SK-N-SH (cell line): Measurements from ENCODE around the gene CELF2.

Experiments
- GATA2 ChIP-seq: sonication (generic); formaldehyde crosslinking; IDR thresholded peaks from 2 replicates; pipeline ENCODE4 v1.5.0; 2020; ENCODE audit warnings: mild to moderate bottlenecking, missing genetic modification reagents
- POLR2AphosphoS5 ChIP-seq: IDR thresholded peaks from 2 replicates; pipeline ENCODE4 v1.6.1; 2012; ENCODE audit warnings: low read depth, low read length
- RFX5 ChIP-seq: IDR thresholded peaks from 2 replicates; pipeline ENCODE4 v1.6.1; 2012; ENCODE audit warnings: mild to moderate bottlenecking, improper control_type of control experiment, low read length
- RXRA ChIP-seq: IDR thresholded peaks from 2 replicates; pipeline ENCODE4 v1.4.0; 2012; ENCODE audit warnings: low read depth, mild to moderate bottlenecking, borderline replicate concordance
- SIN3A ChIP-seq: IDR thresholded peaks from 2 replicates; pipeline ENCODE4 v1.6.1; 2012; ENCODE audit warnings: low read depth, mild to moderate bottlenecking, low read length, moderate library complexity, borderline replicate concordance
- SMC3 ChIP-seq: IDR thresholded peaks from 2 replicates; pipeline ENCODE4 v1.6.1; 2012; ENCODE audit warnings: low read depth, low read length, improper control_type of control experiment
- YY1 ChIP-seq: IDR thresholded peaks from 2 replicates; pipeline ENCODE4 v1.4.0; 2012; ENCODE audit warnings: low read depth, mild to moderate bottlenecking
- TF ChIP-seq, protein P1 (sequence below): fragments of 200-600 bp; sonication (generic); IDR thresholded peaks from 2 replicates; pipeline ENCODE4 v1.6.1; 2017; ENCODE audit warnings: antibody characterized with exemption, mild to moderate bottlenecking, moderate library complexity
- TF ChIP-seq, protein P2 (sequence below): fragments of 150-350 bp; IDR thresholded peaks from 2 replicates; pipeline ENCODE4 v1.6.1; 2016; ENCODE audit warnings: mild to moderate bottlenecking, low read depth, low read length
- TF ChIP-seq, protein P3 (sequence below): IDR thresholded peaks from 2 replicates; pipeline ENCODE4 v1.4.0; 2012; ENCODE audit warnings: low read depth

DNA sequence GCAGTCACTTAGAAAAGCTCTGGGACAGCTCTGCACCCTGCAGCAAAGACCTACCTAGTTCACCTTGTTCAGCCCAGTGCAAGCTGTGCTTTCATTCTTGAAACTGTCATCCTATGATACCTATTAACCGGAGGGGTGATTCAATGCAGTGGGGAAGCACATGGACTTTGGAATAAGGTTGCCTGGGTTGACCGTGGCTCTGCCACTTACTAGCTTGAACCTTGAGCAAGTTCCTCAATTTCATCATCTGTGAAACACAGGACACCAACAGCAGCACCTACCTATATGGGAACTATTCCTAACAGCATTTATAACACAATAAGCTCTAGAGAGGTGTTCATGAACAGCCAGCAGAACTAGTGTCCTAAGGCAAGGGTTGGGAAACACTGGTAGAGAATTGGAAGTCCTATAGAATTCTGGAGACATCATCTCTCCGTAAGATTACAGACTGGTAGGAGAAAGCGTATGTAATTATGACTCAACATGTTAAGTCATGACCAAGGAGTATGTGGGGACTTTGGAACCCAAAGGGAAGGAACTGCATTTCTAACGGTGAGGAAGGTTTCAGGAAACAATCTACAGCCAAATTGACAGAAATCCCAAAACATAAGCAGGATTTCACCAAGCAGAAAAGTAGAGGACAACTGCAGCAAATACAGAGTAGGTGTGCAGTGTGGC lies 323.8 kb downstream of the CELF2 start:
- TF ChIP-seq, protein P1, sequence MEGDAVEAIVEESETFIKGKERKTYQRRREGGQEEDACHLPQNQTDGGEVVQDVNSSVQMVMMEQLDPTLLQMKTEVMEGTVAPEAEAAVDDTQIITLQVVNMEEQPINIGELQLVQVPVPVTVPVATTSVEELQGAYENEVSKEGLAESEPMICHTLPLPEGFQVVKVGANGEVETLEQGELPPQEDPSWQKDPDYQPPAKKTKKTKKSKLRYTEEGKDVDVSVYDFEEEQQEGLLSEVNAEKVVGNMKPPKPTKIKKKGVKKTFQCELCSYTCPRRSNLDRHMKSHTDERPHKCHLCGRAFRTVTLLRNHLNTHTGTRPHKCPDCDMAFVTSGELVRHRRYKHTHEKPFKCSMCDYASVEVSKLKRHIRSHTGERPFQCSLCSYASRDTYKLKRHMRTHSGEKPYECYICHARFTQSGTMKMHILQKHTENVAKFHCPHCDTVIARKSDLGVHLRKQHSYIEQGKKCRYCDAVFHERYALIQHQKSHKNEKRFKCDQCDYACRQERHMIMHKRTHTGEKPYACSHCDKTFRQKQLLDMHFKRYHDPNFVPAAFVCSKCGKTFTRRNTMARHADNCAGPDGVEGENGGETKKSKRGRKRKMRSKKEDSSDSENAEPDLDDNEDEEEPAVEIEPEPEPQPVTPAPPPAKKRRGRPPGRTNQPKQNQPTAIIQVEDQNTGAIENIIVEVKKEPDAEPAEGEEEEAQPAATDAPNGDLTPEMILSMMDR = no peak
- TF ChIP-seq RFX5 (no peak), POLR2AphosphoS5 (no peak), RXRA (no peak), YY1 (no peak), SMC3 (no peak), SIN3A (no peak), GATA2 (CRISPR knock-in tag) (no peak)
- TF ChIP-seq, protein P2, sequence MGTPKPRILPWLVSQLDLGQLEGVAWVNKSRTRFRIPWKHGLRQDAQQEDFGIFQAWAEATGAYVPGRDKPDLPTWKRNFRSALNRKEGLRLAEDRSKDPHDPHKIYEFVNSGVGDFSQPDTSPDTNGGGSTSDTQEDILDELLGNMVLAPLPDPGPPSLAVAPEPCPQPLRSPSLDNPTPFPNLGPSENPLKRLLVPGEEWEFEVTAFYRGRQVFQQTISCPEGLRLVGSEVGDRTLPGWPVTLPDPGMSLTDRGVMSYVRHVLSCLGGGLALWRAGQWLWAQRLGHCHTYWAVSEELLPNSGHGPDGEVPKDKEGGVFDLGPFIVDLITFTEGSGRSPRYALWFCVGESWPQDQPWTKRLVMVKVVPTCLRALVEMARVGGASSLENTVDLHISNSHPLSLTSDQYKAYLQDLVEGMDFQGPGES = no peak
- TF ChIP-seq, protein P3, sequence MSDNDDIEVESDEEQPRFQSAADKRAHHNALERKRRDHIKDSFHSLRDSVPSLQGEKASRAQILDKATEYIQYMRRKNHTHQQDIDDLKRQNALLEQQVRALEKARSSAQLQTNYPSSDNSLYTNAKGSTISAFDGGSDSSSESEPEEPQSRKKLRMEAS = no peak
